OCI-LY3 (cell line): ENCODE results near the gene SCUBE3.

Source experiments
- H2AFZ ChIP-seq: fragments of 200-600, 300-600 bp; shearing (Covaris generic); 2 replicates; pipeline ENCODE4 v1.6.0; 2014; ENCODE audit warnings: antibody characterized with exemption, low read depth, low read length
- H3K27ac ChIP-seq: fragments of 200-600, 300-600 bp; sonication (generic); 2 replicates; pipeline ENCODE4 v1.5.1; 2014; ENCODE audit warnings: mild to moderate bottlenecking, low read length, moderate library complexity, mixed read lengths
- H3K27me3 ChIP-seq: fragments of 200-600, 300-600 bp; sonication (generic); 2 replicates; pipeline ENCODE4 v1.6.1; 2014; ENCODE audit warnings: low read depth, low read length, mixed read lengths
- H3K36me3 ChIP-seq: fragments of 200-600, 300-600 bp; sonication (generic); replicated peaks from 2 replicates; pipeline ENCODE3; 2014; ENCODE audit warnings: low read depth, low read length, mixed read lengths
- H3K4me1 ChIP-seq: fragments of 300-600, 200-600 bp; sonication (generic); 2 replicates; pipeline ENCODE4 v1.6.1; 2014; ENCODE audit warnings: low read length, mixed read lengths
- H3K4me2 ChIP-seq: fragments of 200-600, 300-600 bp; sonication (generic); 2 replicates; pipeline ENCODE4 v1.6.1; 2014; ENCODE audit warnings: low read length, mixed read lengths
- H3K4me3 ChIP-seq: fragments of 300-600, 200-600 bp; sonication (generic); 2 replicates; pipeline ENCODE4 v1.5.1; 2014; ENCODE audit warnings: antibody characterized with exemption, mild to moderate bottlenecking, low read length, moderate library complexity
- H3K79me2 ChIP-seq: fragments of 300-600, 200-600 bp; shearing (Covaris generic); 2 replicates; pipeline ENCODE4 v1.6.1; 2014; ENCODE audit warnings: mild to moderate bottlenecking, low read length, mixed read lengths
- H3K9ac ChIP-seq: fragments of 300-600, 200-600 bp; shearing (Covaris generic); 2 replicates; pipeline ENCODE4 v1.6.0; 2014; ENCODE audit warnings: mild to moderate bottlenecking, low read length, moderate library complexity
- H3K9me3 ChIP-seq: fragments of 200-600, 300-600 bp; shearing (Covaris generic); 2 replicates; pipeline ENCODE4 v1.6.1; 2014; ENCODE audit warnings: low read length, mixed read lengths; ENCODE audit not compliant: insufficient read depth
- H4K20me1 ChIP-seq: fragments of 200-600, 300-600 bp; sonication (generic); 2 replicates; pipeline ENCODE4 v1.6.1; 2016; ENCODE audit warnings: low read length, mixed read lengths; ENCODE audit not compliant: insufficient read depth
- CTCF ChIP-seq: fragments of 200-600, 300-600 bp; sonication (generic); IDR thresholded peaks from 2 replicates; pipeline ENCODE4 v1.5.1; 2014; ENCODE audit warnings: antibody characterized with exemption, low read length, low read depth
- EZH2phosphoT487 ChIP-seq: fragments of 200-600 bp; shearing (Covaris generic); IDR thresholded peaks from 2 replicates; pipeline ENCODE4 v1.6.1; 2018; ENCODE audit warnings: antibody characterized with exemption, mixed run types, low read depth

SCUBE3 gene

GRCh38 chr6:35237476-35237875 lies 23.7 kb downstream of the SCUBE3 start:
- H3K27me3 ChIP-seq, result no peaks in the 10 kb centered on the region
- H3K4me1 ChIP-seq, result no peaks in the 10 kb centered on the region
- no peak overlapping the region for H2AFZ ChIP-seq
- no peaks in the 10 kb centered on the region for H4K20me1 ChIP-seq
- H3K9ac ChIP-seq, result no peak overlapping the region
- H3K27ac ChIP-seq, result no peak overlapping the region
- TF ChIP-seq EZH2phosphoT487, result no peak
- TF ChIP-seq CTCF, result no peak
- no peak overlapping the region for H3K4me2 ChIP-seq
- no peaks in the 10 kb centered on the region for H3K79me2 ChIP-seq
- H3K4me3 ChIP-seq, result no peak overlapping the region
- no peaks in the 10 kb centered on the region for H3K9me3 ChIP-seq
- H3K36me3 ChIP-seq, result no peaks in the 10 kb centered on the region

GRCh38 chr6:35238843-35239289 lies 25.1 kb downstream of the SCUBE3 start:
- Histone ChIP-seq H3K4me2 (no peak overlapping the region), H3K27ac (no peak overlapping the region), H3K9ac (no peak overlapping the region), H3K9me3 (no peaks in the 10 kb centered on the region), H3K4me1 (no peaks in the 10 kb centered on the region), H3K4me3 (no peak overlapping the region), H3K36me3 (no peaks in the 10 kb centered on the region), H2AFZ (no peak overlapping the region), H4K20me1 (no peaks in the 10 kb centered on the region), H3K79me2 (no peaks in the 10 kb centered on the region), H3K27me3 (no peaks in the 10 kb centered on the region)
- TF ChIP-seq CTCF (no peak), EZH2phosphoT487 (no peak)

DNA sequence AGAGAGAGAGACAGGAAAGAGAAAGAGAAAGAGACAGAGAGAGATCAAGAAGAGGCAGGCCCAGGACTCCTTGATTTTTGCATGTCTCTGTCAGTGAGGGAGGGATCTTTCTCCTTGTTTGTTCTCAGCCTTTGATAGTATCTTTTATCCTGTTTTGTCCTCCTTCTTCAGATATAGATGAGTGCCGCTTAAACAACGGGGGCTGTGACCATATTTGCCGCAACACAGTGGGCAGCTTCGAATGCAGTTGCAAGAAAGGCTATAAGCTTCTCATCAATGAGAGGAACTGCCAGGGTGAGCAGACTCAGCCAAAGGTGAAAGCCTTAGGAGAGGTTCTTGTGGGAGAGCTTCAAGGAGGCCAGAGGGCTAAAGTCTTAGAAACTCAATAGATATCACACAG lies 25.8 kb downstream of the SCUBE3 start:
- no peaks in the 10 kb centered on the region for H3K79me2 ChIP-seq
- H4K20me1 ChIP-seq, result no peaks in the 10 kb centered on the region
- H3K9me3 ChIP-seq, result no peaks in the 10 kb centered on the region
- TF ChIP-seq CTCF (no peak), EZH2phosphoT487 (no peak)
- no peaks in the 10 kb centered on the region for H3K36me3 ChIP-seq
- no peak overlapping the region for H3K9ac ChIP-seq
- no peak overlapping the region for H3K4me3 ChIP-seq
- no peaks in the 10 kb centered on the region for H3K27me3 ChIP-seq
- H3K4me1 ChIP-seq, result no peaks in the 10 kb centered on the region
- H3K4me2 ChIP-seq, result no peak overlapping the region
- no peak overlapping the region for H3K27ac ChIP-seq
- H2AFZ ChIP-seq, result no peak overlapping the region

GRCh38 chr6:35240838-35241801 lies 27.4 kb downstream of the SCUBE3 start:
- H3K27ac ChIP-seq, result no peak overlapping the region
- H3K79me2 ChIP-seq, result no peaks in the 10 kb centered on the region
- H3K9me3 ChIP-seq, result no peaks in the 10 kb centered on the region
- no peak overlapping the region for H2AFZ ChIP-seq
- H3K4me1 ChIP-seq, result no peaks in the 10 kb centered on the region
- H3K4me3 ChIP-seq, result no peak overlapping the region
- no peak overlapping the region for H3K9ac ChIP-seq
- H3K36me3 ChIP-seq, result no peaks in the 10 kb centered on the region
- TF ChIP-seq CTCF (peak; percentile 88), EZH2phosphoT487 (no peak)
- H3K4me2 ChIP-seq, result no peak overlapping the region
- H4K20me1 ChIP-seq, result no peaks in the 10 kb centered on the region
- H3K27me3 ChIP-seq, result no peaks in the 10 kb centered on the region
